Omental fat pad (tissue), 4 donors: ENCODE measurements around the gene F2RL2. TPM values are rescaled to one million over a fixed set of nuclear protein-coding genes. Genes with fewer than 3 reads are reported as not detected.

ENCODE experiments used
- ATAC-seq: fragments of 150-250 bp; one replicate; pipeline ENCODE4 v1.9.1; 2016; ENCODE audit warnings: mild to moderate bottlenecking, moderate library complexity; ENCODE audit not compliant: low FRiP score
- DNase-seq: peaks from one replicate; pipeline ENCODE4 v3.0.0-alpha.2; 2019; ENCODE audit warnings: low spot score
- CTCF ChIP-seq, 3 donors: fragments of 450-650 bp; IDR thresholded peaks; one replicate each; pipeline ENCODE4 v1.5.1; 2016 to 2017; ENCODE audit warnings: antibody characterized with exemption in 3 of 3, mild to moderate bottlenecking in 3 of 3, moderate library complexity in 2 of 3
- total RNA-seq, 4 donors: library from RNA; depleted of rRNA; stranded (reverse); fragments of >200 nt; gene quantifications; one replicate each; pipeline ENCODE4 v1.1.0, GENCODE V29; 2016

Gene F2RL2
- total RNA-seq, 4 donors from 2014 or later, result 0.28 to 0.63 TPM; not detected in 2

- DNase-seq (no peak), ATAC-seq (no peak)
- no peak for TF ChIP-seq CTCF (IDR thresholded peaks at IDR 0.05)
These were observed 31.8 kb downstream of the F2RL2 start for GRCh38 chr5:76591366-76591765.

- no peak for TF ChIP-seq CTCF (IDR thresholded peaks at IDR 0.05)
- DNase-seq, result no peak
- no peak for ATAC-seq
These were observed 33.2 kb downstream of the F2RL2 start for GRCh38 chr5:76590027-76590426.

- no peak for TF ChIP-seq CTCF (IDR thresholded peaks at IDR 0.05)
- DNase-seq (no peak), ATAC-seq (no peak)
These were observed 36.7 kb downstream of the F2RL2 start for GRCh38 chr5:76586531-76586930.

- ATAC-seq, result no peak
- no peak for TF ChIP-seq CTCF (IDR thresholded peaks at IDR 0.05)
- DNase-seq, result no peak
These were observed 37.4 kb downstream of the F2RL2 start for GRCh38 chr5:76585783-76586217.

GRCh38 chr5:76583163-76584047 lies 39.8 kb downstream of the F2RL2 start:
- DNase-seq (no peak), ATAC-seq (no peak)
- TF ChIP-seq CTCF (IDR thresholded peaks at IDR 0.05), result no peak

GRCh38 chr5:76582230-76583162 lies 40.7 kb downstream of the F2RL2 start:
- no peak for TF ChIP-seq CTCF (IDR thresholded peaks at IDR 0.05)
- no peak for ATAC-seq
- no peak for DNase-seq
